ENCODE results near the gene SHLD1.

Gene SHLD1

GRCh38 chr20:5825130-5825719, 75.0 kb downstream of the SHLD1 start:
- peak; percentile 6 for TF ChIP-seq CTCF (IDR thresholded peaks at IDR 0.05; ENCODE audit: control insufficient read depth, insufficient read depth, low read depth, low read length, missing control alignments)
- H3K4me3 ChIP-seq (ENCODE audit: control insufficient read depth, low read depth, low read length), result no peak overlapping the region
- no peak for DNase-seq (ENCODE audit: low read depth)

GRCh38 chr20:5827098-5827853, 77.1 kb downstream of the SHLD1 start:
- TF ChIP-seq CTCF (IDR thresholded peaks at IDR 0.05; ENCODE audit: control insufficient read depth, insufficient read depth, low read depth, low read length, missing control alignments), result no peak

GRCh38 chr20:5827861-5828260, 77.7 kb downstream of the SHLD1 start:
- DNase-seq (ENCODE audit: low read depth), result no peak
- H3K4me3 ChIP-seq (ENCODE audit: control insufficient read depth, low read depth, low read length), result no peak overlapping the region
- TF ChIP-seq CTCF (IDR thresholded peaks at IDR 0.05; ENCODE audit: control insufficient read depth, insufficient read depth, low read depth, low read length, missing control alignments), result no peak

More at GRCh38 chr20:5827098-5827853, 77.1 kb downstream of the SHLD1 start:
- no peak overlapping the region for H3K4me3 ChIP-seq (ENCODE audit: control insufficient read depth, low read depth, low read length)
- DNase-seq (ENCODE audit: low read depth), result no peak

- H3K4me3 ChIP-seq (ENCODE audit: control insufficient read depth, low read depth, low read length), result no peak overlapping the region
- no peak for TF ChIP-seq CTCF (IDR thresholded peaks at IDR 0.05; ENCODE audit: control insufficient read depth, insufficient read depth, low read depth, low read length, missing control alignments)
- DNase-seq (ENCODE audit: low read depth), result no peak
These were observed 79.1 kb downstream of the SHLD1 start for GRCh38 chr20:5829241-5829809.

- DNase-seq (ENCODE audit: low read depth), result no peak
These were observed 81.5 kb downstream of the SHLD1 start for GRCh38 chr20:5831539-5832237.

More at GRCh38 chr20:5831539-5832237, 81.5 kb downstream of the SHLD1 start:
- no peak for TF ChIP-seq CTCF (IDR thresholded peaks at IDR 0.05; ENCODE audit: control insufficient read depth, insufficient read depth, low read depth, low read length, missing control alignments)
- H3K4me3 ChIP-seq (ENCODE audit: control insufficient read depth, low read depth, low read length), result no peak overlapping the region
